Fibroblast of lung (primary cell): ENCODE measurements around the gene SCGB3A2. TPM values are rescaled to one million over a fixed set of nuclear protein-coding genes. Genes with fewer than 3 reads are reported as not detected.

Source experiments
- DNase-seq, 2 donors: peaks; one replicate each; pipeline versions ENCODE4 v3.0.0 to v3.0.0-alpha.2; 2010; ENCODE audit warnings: low read depth in 2 of 2
- H2AFZ ChIP-seq: 2 replicates; pipeline ENCODE4 v1.5.1; 2012; ENCODE audit warnings: low read length, control low read depth, inconsistent platforms
- H3K27ac ChIP-seq: 2 replicates; pipeline ENCODE4 v1.5.1; 2011; ENCODE audit warnings: low read length, control low read depth; ENCODE audit not compliant: insufficient read depth
- H3K27me3 ChIP-seq: 2 replicates; pipeline ENCODE4 v1.5.1; 2011; ENCODE audit warnings: mild to moderate bottlenecking, low read length; ENCODE audit not compliant: control insufficient read depth, insufficient read depth
- H3K36me3 ChIP-seq: 2 replicates; pipeline ENCODE4 v1.5.1; 2011; ENCODE audit warnings: low read length; ENCODE audit not compliant: control insufficient read depth, insufficient read depth
- H3K4me1 ChIP-seq: 2 replicates; pipeline ENCODE4 v1.5.1; 2011; ENCODE audit warnings: low read length; ENCODE audit not compliant: control insufficient read depth, insufficient read depth; ENCODE audit errors: extremely low read depth
- H3K4me2 ChIP-seq: 2 replicates; pipeline ENCODE4 v1.5.1; 2011; ENCODE audit warnings: low read length, control low read depth; ENCODE audit not compliant: insufficient read depth; ENCODE audit errors: extremely low read depth
- H3K4me3 ChIP-seq, 4 experiments: fragments of 200-600 bp in 1 of 4; sonication (generic) in 1 of 4; replicated peaks in 1 of 4; 2 replicates each; pipeline ENCODE4 v1.5.1; 2011 to 2016; ENCODE audit warnings: low read length in 4 of 4, low read depth in 3 of 4, mild to moderate bottlenecking in 3 of 4, control low read depth in 2 of 4, inconsistent platforms in 1 of 4, mixed read lengths in 1 of 4; ENCODE audit not compliant: insufficient read depth in 1 of 4; ENCODE audit errors: control extremely low read depth in 1 of 4
- H3K79me2 ChIP-seq: 2 replicates; pipeline ENCODE4 v1.5.1; 2012; ENCODE audit warnings: mild to moderate bottlenecking, low read length, inconsistent platforms; ENCODE audit not compliant: control insufficient read depth, insufficient read depth
- H3K9ac ChIP-seq: 2 replicates; pipeline ENCODE4 v1.5.1; 2011; ENCODE audit warnings: mild to moderate bottlenecking, low read length, control low read depth; ENCODE audit not compliant: insufficient read depth
- H3K9me3 ChIP-seq: 2 replicates; pipeline ENCODE4 v1.5.1; 2012; ENCODE audit warnings: low read depth, low read length; ENCODE audit not compliant: control insufficient read depth, insufficient read depth
- H4K20me1 ChIP-seq: 2 replicates; pipeline ENCODE4 v1.5.1; 2011; ENCODE audit warnings: low read length; ENCODE audit not compliant: control insufficient read depth, insufficient read depth; ENCODE audit errors: extremely low read depth
- EZH2 ChIP-seq: IDR thresholded peaks from 2 replicates; pipeline ENCODE4 v1.5.1; 2012; ENCODE audit warnings: low read length, control low read depth, mild to moderate bottlenecking; ENCODE audit errors: missing control alignments
- polyA plus RNA-seq, 2 donors: library from polyadenylated mRNA; depleted of rRNA in 1 of 2; stranded (reverse) in 1 of 2; unstranded in 1 of 2; fragments of >200 nt; gene quantifications; 2 replicates each; pipeline ENCODE4 v1.2.1, GENCODE V29; 2011 to 2012; ENCODE audit warnings: missing spikeins in 1 of 2
- total RNA-seq: library from RNA; depleted of rRNA; stranded (reverse); fragments of >200 nt; gene quantifications from 2 replicates; pipeline ENCODE4 v1.2.1, GENCODE V29; 2014
- TF ChIP-seq, protein P1 (sequence below), 2 donors: IDR thresholded peaks in 1 of 2; conservative IDR thresholded peaks in 1 of 2; 1 replicate in 1 of 2; 2 replicates in 1 of 2; pipeline ENCODE4 v1.5.1; 2011 to 2012; ENCODE audit warnings: low read length in 2 of 2, control low read depth in 1 of 2, inconsistent platforms in 1 of 2, low read depth in 1 of 2, mild to moderate bottlenecking in 1 of 2

Gene SCGB3A2
- total and polyA plus RNA-seq, 2 donors (not counting 1 experiment from before 2014, with no cell fraction given) = not detected

DNA sequence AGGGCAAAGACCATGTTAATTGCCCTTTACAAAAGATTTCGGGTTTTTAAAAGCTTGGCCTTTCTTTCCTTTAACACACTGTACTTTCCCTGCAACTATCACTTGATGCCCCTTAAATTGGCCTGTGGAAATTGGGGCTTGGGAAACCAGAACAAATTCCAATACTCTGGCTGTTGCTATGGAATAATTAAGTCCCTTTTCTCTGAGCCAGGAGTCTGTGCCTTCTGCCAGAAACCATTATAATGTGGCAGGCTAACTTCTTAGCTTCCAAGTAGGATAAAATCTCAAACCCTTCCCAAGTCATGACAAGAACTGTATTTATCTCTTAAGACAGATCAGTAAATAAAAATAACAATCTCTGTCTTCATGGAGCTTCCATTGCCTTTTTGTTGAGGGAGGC is 46.0 kb upstream of the SCGB3A2 start:
- Histone ChIP-seq H4K20me1 (no peaks in the 10 kb centered on the region), H3K4me1 (no peaks in the 10 kb centered on the region), H3K79me2 (no peaks in the 10 kb centered on the region), H3K4me2 (no peak overlapping the region), H3K4me3 (no peak overlapping the region), H3K9me3 (no peaks in the 10 kb centered on the region), H3K9ac (no peak overlapping the region), H3K27me3 (no peaks in the 10 kb centered on the region), H2AFZ (no peak overlapping the region), H3K36me3 (no peaks in the 10 kb centered on the region), H3K27ac (no peak overlapping the region)
- DNase-seq = no peak
- TF ChIP-seq, protein P1, sequence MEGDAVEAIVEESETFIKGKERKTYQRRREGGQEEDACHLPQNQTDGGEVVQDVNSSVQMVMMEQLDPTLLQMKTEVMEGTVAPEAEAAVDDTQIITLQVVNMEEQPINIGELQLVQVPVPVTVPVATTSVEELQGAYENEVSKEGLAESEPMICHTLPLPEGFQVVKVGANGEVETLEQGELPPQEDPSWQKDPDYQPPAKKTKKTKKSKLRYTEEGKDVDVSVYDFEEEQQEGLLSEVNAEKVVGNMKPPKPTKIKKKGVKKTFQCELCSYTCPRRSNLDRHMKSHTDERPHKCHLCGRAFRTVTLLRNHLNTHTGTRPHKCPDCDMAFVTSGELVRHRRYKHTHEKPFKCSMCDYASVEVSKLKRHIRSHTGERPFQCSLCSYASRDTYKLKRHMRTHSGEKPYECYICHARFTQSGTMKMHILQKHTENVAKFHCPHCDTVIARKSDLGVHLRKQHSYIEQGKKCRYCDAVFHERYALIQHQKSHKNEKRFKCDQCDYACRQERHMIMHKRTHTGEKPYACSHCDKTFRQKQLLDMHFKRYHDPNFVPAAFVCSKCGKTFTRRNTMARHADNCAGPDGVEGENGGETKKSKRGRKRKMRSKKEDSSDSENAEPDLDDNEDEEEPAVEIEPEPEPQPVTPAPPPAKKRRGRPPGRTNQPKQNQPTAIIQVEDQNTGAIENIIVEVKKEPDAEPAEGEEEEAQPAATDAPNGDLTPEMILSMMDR (conservative IDR thresholded peaks at IDR 0.05 in 1 of 2, IDR thresholded peaks at IDR 0.05 in 1 of 2; ENCODE audit: low read depth in 1 of 2, low read length in 2 of 2) = no peak
- TF ChIP-seq EZH2 = no peak

DNA sequence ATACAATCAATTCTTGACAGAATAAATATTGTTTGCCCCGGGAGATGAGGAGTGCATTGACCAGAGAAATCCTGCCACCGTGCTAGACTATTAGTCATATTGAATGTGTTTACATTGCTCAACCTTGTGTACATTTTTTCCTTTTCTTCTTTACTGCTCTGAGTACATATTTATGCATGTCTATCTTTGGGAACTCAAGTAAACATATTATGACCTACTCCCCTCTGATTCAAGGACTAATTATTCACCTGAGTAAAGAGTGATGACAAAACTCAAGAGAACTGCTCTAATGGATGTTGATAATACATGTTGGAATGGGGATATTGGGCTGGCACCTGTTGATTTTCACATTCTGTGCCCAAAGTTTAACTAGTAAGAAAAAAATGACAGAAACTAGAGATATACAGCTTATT is 43.1 kb upstream of the SCGB3A2 start:
- no peak overlapping the region for H3K27ac ChIP-seq
- no peaks in the 10 kb centered on the region for H4K20me1 ChIP-seq
- H3K9me3 ChIP-seq = no peaks in the 10 kb centered on the region
- no peaks in the 10 kb centered on the region for H3K79me2 ChIP-seq
- no peak overlapping the region for H3K4me3 ChIP-seq
- H3K27me3 ChIP-seq = no peaks in the 10 kb centered on the region
- peak; percentile 13 to 31 for DNase-seq
- H3K4me2 ChIP-seq = no peak overlapping the region
- H3K9ac ChIP-seq = no peak overlapping the region
- H3K4me1 ChIP-seq = no peaks in the 10 kb centered on the region
- no peak overlapping the region for H2AFZ ChIP-seq
- TF ChIP-seq, protein P1 (conservative IDR thresholded peaks at IDR 0.05 in 1 of 2, IDR thresholded peaks at IDR 0.05 in 1 of 2; ENCODE audit: low read depth in 1 of 2, low read length in 2 of 2) = no peak
- no peak for TF ChIP-seq EZH2
- no peaks in the 10 kb centered on the region for H3K36me3 ChIP-seq

DNA sequence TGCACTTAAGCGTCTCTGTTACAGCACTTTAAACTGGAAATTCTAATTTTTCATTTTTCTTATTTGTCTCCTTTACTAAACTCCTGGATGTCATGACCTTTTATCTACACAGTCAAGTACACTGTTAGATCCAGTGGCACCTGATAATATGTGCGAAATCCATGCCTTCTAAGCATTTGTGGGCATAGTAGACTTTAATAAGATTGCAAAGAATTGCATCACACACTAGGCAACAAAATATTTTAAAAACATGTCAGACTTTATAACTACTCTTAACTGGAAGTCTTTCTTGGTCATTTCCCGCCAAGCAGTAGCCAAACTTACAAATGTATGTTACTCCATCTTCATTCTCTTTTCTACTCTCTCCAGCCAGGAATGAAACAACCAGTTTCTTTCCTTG is 42.1 kb upstream of the SCGB3A2 start:
- Histone ChIP-seq H2AFZ (no peak overlapping the region), H3K79me2 (no peaks in the 10 kb centered on the region), H3K4me3 (no peak overlapping the region), H3K9me3 (no peaks in the 10 kb centered on the region), H3K4me1 (no peaks in the 10 kb centered on the region), H4K20me1 (no peaks in the 10 kb centered on the region), H3K4me2 (no peak overlapping the region), H3K36me3 (no peaks in the 10 kb centered on the region), H3K27ac (no peak overlapping the region), H3K9ac (no peak overlapping the region), H3K27me3 (no peaks in the 10 kb centered on the region)
- no peak for TF ChIP-seq EZH2
- TF ChIP-seq, protein P1 (conservative IDR thresholded peaks at IDR 0.05 in 1 of 2, IDR thresholded peaks at IDR 0.05 in 1 of 2; ENCODE audit: low read depth in 1 of 2, low read length in 2 of 2) = no peak
- DNase-seq = peak in 1 of 2 donors; percentile 47
